OCI-LY7 (cell line): Measurements from ENCODE around the gene BHLHE40. TPM values are rescaled to one million over a fixed set of nuclear protein-coding genes. Genes with fewer than 3 reads are reported as not detected.
"Not testable (repeated sequence)": the region's sequence is repeated elsewhere in the genome, so short reads cannot be mapped to it uniquely, and the experiment has no call there.

ENCODE experiments used
- BruUV-seq: library from RNA; stranded (reverse); fragments of 400-500 nt; replicated peaks from 2 replicates; lab custom pipeline; 2021; lab: Mats Ljungman, UMichigan
- CTCF ChIA-PET: fragments of 300-600 bp; sonication (Branson Sonifier 250); formaldehyde crosslinking; loops from one replicate; lab custom pipeline; 2022; ENCODE audit warnings: antibody characterized with exemption; ENCODE audit not compliant: unreplicated experiment; lab: Charles Lee
- POLR2A ChIA-PET: fragments of 300-600 bp; sonication (Branson Sonifier 250); formaldehyde crosslinking; loops from one replicate; lab custom pipeline; 2022; ENCODE audit warnings: antibody characterized with exemption; lab: Charles Lee
- DNase-seq: peaks from one replicate; pipeline ENCODE4 v3.0.0-alpha.2; 2015; ENCODE audit warnings: low spot score
- H2AFZ ChIP-seq: fragments of 200-600 bp; sonication (generic), shearing (Covaris generic); 2 replicates; pipeline ENCODE4 v1.6.1; 2014; ENCODE audit warnings: mild to moderate bottlenecking, antibody characterized with exemption, low read length, moderate library complexity
- H3K27ac ChIP-seq: fragments of 200-600 bp; sonication (generic); 2 replicates; pipeline ENCODE4 v1.5.1; 2014; ENCODE audit warnings: mixed run types, low read depth, mild to moderate bottlenecking, moderate library complexity, low read length, inconsistent platforms; ENCODE audit not compliant: poor library complexity, severe bottlenecking
- H3K36me3 ChIP-seq: fragments of 200-600 bp; sonication (generic); 2 replicates; pipeline ENCODE4 v1.6.1; 2014; ENCODE audit warnings: mild to moderate bottlenecking, antibody characterized with exemption, low read length, moderate library complexity, mixed read lengths; ENCODE audit not compliant: insufficient read depth
- H3K4me1 ChIP-seq: fragments of 200-600 bp; sonication (generic); 2 replicates; pipeline ENCODE4 v1.5.1; 2014; ENCODE audit warnings: mild to moderate bottlenecking, low read length; ENCODE audit not compliant: insufficient read depth, poor library complexity, severe bottlenecking
- H3K4me2 ChIP-seq: fragments of 200-600 bp; sonication (generic); 2 replicates; pipeline ENCODE4 v1.6.1; 2014; ENCODE audit warnings: mild to moderate bottlenecking, low read length
- H3K4me3 ChIP-seq: fragments of 200-600 bp; sonication (generic); 2 replicates; pipeline ENCODE4 v1.5.1; 2014; ENCODE audit warnings: mild to moderate bottlenecking, low read depth, low read length; ENCODE audit not compliant: poor library complexity, severe bottlenecking
- H3K79me2 ChIP-seq: fragments of 200-600 bp; sonication (generic); 2 replicates; pipeline ENCODE4 v1.6.1; 2016; ENCODE audit warnings: low read depth, mild to moderate bottlenecking, low read length, moderate library complexity, mixed read lengths; ENCODE audit not compliant: insufficient read depth
- H3K9me2 ChIP-seq: fragments of 200-600 bp; sonication (generic); 2 replicates; pipeline ENCODE4 v1.6.1; 2016; ENCODE audit warnings: mild to moderate bottlenecking, low read length, mixed read lengths; ENCODE audit not compliant: insufficient read depth
- H3K9me3 ChIP-seq: fragments of 200-600 bp; sonication (generic); 2 replicates; pipeline ENCODE4 v1.6.1; 2014; ENCODE audit warnings: mild to moderate bottlenecking, mixed run types, low read length, mixed read lengths
- H4K20me1 ChIP-seq: fragments of 200-600 bp; sonication (generic); 2 replicates; pipeline ENCODE4 v1.6.1; 2014; ENCODE audit warnings: mild to moderate bottlenecking, antibody characterized with exemption, low read length, moderate library complexity, mixed read lengths; ENCODE audit not compliant: insufficient read depth
- CTCF ChIP-seq: fragments of 200-600 bp; sonication (generic); conservative IDR thresholded peaks from 2 replicates; pipeline ENCODE4 v1.5.1; 2014; ENCODE audit warnings: mild to moderate bottlenecking, antibody characterized with exemption, low read length, moderate library complexity, mixed read lengths
- EZH2phosphoT487 ChIP-seq: fragments of 200-600 bp; sonication (generic); IDR thresholded peaks from 2 replicates; pipeline ENCODE4 v1.6.1; 2018; ENCODE audit warnings: low read depth, borderline replicate concordance, mild to moderate bottlenecking, mixed run types, antibody characterized with exemption, low read length, moderate library complexity, mixed read lengths
- intact Hi-C: fragments of 100-400 bp; cut with micrococcal nuclease; formaldehyde crosslinking; loops from one replicate; pipeline ENCODE4 v1.10.0; 2022; ENCODE audit not compliant: unreplicated experiment
- total RNA-seq, 2 experiments: library from RNA; depleted of rRNA in 1 of 2; stranded (reverse); fragments of >200 nt in 1 of 2; shearing (Covaris generic) in 1 of 2; gene quantifications; 2 replicates each; pipeline ENCODE4 v1.2.3, GENCODE V29; 2014 to 2022

BHLHE40 gene
- total RNA-seq, 2 experiments from 2014 or later, result 0.11 to 0.35 TPM

GRCh38 chr3:4957978-4958377 is 21.3 kb upstream of the BHLHE40 start:
- Histone ChIP-seq H3K4me1 (no peaks in the 10 kb centered on the region), H3K4me2 (no peak overlapping the region), H3K27ac (no peak overlapping the region), H3K4me3 (no peak overlapping the region), H2AFZ (no peak overlapping the region), H3K9me2 (no peaks in the 10 kb centered on the region), H3K79me2 (no peaks in the 10 kb centered on the region), H3K9me3 (peaks cover 4% of the 10 kb centered on the region; the same call in 1 of the 2 replicates), H3K36me3 (no peaks in the 10 kb centered on the region), H4K20me1 (no peaks in the 10 kb centered on the region)
- CTCF ChIA-PET, result no interaction called here
- TF ChIP-seq CTCF, result no peak
- TF ChIP-seq EZH2phosphoT487, result no peak
- intact Hi-C loops, result no loop called here
- DNase-seq, result no peak
- BruUV-seq, result no TSS peak
- POLR2A ChIA-PET, result no interaction called here

GRCh38 chr3:4959180-4959579 is 20.1 kb upstream of the BHLHE40 start:
- Histone ChIP-seq H4K20me1 (no peaks in the 10 kb centered on the region), H3K36me3 (no peaks in the 10 kb centered on the region), H3K27ac (no peak overlapping the region), H3K79me2 (no peaks in the 10 kb centered on the region), H3K4me1 (no peaks in the 10 kb centered on the region), H3K9me2 (no peaks in the 10 kb centered on the region), H3K4me2 (no peak overlapping the region), H3K9me3 (peaks cover 4% of the 10 kb centered on the region; the same call in 1 of the 2 replicates), H3K4me3 (no peak overlapping the region), H2AFZ (no peak overlapping the region)
- BruUV-seq, result no TSS peak
- intact Hi-C loops, result no loop called here
- no peak for DNase-seq
- ChIA-PET CTCF (no interaction called here), POLR2A (interaction anchor here (0.5 kb wide), 1 partner anchor 118 kb away, joined by 4 read pairs; no protein-coding TSS in a partner anchor)
- no peak for TF ChIP-seq EZH2phosphoT487
- no peak for TF ChIP-seq CTCF

GRCh38 chr3:4961865-4962264 is 17.4 kb upstream of the BHLHE40 start:
- H3K9me2 ChIP-seq, H3K4me3 ChIP-seq, H3K79me2 ChIP-seq, BruUV-seq, H2AFZ ChIP-seq, DNase-seq, H3K36me3 ChIP-seq, CTCF ChIA-PET, H3K27ac ChIP-seq, intact Hi-C loops, H3K9me3 ChIP-seq, H3K4me2 ChIP-seq, H4K20me1 ChIP-seq, POLR2A ChIA-PET, H3K4me1 ChIP-seq: not testable (repeated sequence)
